Measurements from ENCODE around the gene CPEB3.

DNA sequence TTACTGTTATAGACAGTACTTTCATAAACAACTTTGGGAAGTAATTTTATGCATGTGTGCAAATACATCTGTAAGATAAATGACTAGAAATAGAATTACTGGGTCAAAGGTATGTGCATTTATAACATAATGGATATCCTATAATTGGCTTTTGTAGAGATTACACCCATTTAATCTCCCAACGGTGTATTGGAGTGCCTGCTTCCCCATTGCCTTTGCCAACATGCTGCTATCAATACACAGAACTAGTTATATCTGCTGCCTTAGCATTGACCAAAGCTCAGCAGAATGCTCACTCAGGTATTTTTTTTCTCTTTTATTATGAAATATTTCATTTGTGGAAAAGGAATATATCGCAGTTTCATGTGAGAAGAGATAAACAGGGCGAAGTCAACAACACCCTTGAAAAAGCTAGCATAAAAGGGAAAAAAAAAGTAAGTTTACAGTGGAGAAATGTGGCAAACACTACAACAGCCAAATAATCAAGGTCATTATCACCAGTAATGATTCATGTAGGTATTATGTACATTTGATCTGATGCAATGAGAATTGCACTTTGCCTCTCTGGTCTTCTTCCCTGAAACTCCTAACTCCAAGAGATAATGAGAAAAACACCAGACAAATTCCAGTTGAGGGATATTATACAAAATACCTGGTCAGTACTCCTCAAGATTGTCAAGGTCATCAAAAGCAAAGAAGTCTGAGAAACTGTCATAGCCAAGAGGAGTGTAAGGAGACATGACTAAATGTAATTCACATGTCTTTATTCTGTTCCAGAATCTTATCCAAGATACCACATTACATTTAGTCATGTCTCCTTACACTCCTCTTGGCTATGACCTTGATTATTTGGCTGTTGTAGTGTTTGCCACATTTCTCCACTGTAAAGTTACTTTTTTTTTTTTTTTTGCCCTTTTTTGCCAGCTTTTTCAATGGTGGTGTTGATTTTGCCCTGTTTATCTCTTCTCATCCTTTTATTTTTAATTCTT is 36.9 kb upstream of the CPEB3 start:
- TF ChIP-seq, protein P1, sequence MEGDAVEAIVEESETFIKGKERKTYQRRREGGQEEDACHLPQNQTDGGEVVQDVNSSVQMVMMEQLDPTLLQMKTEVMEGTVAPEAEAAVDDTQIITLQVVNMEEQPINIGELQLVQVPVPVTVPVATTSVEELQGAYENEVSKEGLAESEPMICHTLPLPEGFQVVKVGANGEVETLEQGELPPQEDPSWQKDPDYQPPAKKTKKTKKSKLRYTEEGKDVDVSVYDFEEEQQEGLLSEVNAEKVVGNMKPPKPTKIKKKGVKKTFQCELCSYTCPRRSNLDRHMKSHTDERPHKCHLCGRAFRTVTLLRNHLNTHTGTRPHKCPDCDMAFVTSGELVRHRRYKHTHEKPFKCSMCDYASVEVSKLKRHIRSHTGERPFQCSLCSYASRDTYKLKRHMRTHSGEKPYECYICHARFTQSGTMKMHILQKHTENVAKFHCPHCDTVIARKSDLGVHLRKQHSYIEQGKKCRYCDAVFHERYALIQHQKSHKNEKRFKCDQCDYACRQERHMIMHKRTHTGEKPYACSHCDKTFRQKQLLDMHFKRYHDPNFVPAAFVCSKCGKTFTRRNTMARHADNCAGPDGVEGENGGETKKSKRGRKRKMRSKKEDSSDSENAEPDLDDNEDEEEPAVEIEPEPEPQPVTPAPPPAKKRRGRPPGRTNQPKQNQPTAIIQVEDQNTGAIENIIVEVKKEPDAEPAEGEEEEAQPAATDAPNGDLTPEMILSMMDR (conservative IDR thresholded peaks at IDR 0.05; ENCODE audit: low read depth, low read length) = no peak
- no peak for TF ChIP-seq EZH2 (IDR thresholded peaks at IDR 0.05; ENCODE audit: borderline replicate concordance, low read depth, low read length, poor library complexity, severe bottlenecking)
